Measurements from ENCODE around the gene ZC3H18. TPM values are rescaled to one million over a fixed set of nuclear protein-coding genes. Genes with fewer than 3 reads are reported as not detected.

The ZC3H18 gene
- 10 to 100 TPM; 32.6 to 42.2 (median 34.8) TPM for polyA plus RNA-seq (ENCODE audit: insufficient read length in 4 of 4)

DNA sequence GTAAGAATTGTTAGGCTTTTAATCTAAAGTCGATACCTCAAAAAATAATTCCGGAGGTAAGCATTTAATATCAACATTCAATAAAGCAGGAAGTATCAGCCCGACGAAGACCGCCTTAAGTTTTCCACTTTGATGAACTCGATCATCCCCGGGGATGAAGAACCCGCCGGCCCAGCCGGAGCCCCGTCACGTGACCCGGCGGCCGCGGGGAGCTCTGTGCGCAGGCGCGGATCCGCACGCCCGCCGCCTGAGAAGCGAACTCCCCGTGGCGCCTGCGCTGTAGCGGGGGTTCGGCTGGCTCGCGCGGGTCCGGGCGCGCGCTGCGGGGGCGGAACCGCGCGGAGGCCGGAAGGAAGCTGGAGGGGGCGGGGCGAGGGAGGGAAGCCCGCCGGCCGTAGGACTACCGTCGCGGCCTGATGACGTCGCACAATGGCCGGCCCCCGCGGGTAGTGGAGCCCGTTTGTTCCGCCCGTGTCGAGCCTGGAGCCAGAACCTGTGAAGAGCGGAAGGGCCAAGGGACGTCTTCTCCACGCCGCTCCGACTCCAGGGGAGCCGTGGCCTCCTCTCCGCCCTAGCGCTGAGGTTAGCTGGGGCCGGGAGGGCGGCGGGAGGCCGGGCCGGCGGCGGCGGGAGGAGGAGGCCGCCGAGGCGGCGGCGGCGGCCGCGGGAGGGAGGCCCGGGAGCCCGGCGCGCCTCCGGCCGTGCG is at the start of gene ZC3H18:
Gene ZC3H18, plus strand, starts transcription at position 419 of the 706 bp plus-strand sequence. CDS start 6,721 bp downstream, outside the sequence.
- DNase-seq (ENCODE audit: low read depth in 4 of 4, low spot score in 3 of 4) = peak; percentile 94 to 96 (median 95)

DNA sequence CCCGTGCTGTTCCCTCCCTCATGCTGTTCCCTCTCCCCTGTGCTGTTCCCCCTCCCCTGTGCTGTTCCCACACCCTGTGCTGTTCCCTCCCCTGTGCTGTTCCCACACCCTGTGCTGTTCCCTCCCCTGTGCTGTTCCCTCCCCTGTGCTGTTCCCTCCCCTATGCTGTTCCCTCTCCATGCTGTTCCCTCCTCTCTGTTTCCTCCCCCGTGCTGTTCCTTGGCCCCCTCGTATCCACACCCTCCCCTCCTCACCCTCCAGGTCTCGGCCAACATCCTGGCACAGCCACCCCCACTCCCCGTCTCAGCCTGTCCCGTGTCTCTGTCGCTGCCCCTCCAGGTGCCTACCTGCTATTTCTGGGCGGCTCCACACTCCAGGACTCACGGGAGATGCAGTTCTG is 48.5 kb upstream of the ZC3H18 start:
- DNase-seq (ENCODE audit: low read depth in 4 of 4, low spot score in 3 of 4) = no peak

DNA sequence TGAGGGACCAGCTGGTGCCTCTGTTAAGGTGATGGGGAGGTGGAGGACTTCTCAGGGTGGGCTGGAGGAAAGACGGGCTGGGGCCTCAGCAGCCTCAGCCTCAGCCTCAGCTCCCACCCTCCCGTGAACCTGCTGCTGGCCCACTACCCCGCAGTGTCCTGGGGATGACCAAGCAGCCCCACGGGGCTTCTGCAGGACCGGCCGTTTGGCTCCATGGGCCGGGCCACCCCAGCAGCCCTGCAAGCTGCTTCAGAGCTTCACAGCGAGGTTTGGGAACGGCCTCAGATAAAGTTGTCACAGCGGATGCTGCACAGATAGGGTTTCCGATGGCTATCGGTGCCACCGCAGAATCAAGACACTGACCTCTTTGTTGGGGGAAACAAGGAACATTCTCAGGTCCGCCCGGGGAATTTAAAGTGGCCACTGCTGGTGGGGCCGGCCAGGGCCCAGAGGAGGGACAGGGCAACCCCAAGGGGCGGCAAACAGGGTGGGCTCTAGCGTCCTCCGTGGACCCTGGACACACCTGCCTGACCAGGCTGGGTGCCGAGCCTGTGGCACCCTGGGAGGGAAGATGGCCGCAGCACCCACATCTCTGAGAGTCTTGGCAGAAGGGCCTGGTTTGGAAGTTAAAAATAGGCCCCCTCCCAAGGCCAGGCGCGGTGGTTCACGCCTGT is 47.8 kb upstream of the ZC3H18 start:
- DNase-seq (ENCODE audit: low read depth in 4 of 4, low spot score in 3 of 4) = no peak

DNA sequence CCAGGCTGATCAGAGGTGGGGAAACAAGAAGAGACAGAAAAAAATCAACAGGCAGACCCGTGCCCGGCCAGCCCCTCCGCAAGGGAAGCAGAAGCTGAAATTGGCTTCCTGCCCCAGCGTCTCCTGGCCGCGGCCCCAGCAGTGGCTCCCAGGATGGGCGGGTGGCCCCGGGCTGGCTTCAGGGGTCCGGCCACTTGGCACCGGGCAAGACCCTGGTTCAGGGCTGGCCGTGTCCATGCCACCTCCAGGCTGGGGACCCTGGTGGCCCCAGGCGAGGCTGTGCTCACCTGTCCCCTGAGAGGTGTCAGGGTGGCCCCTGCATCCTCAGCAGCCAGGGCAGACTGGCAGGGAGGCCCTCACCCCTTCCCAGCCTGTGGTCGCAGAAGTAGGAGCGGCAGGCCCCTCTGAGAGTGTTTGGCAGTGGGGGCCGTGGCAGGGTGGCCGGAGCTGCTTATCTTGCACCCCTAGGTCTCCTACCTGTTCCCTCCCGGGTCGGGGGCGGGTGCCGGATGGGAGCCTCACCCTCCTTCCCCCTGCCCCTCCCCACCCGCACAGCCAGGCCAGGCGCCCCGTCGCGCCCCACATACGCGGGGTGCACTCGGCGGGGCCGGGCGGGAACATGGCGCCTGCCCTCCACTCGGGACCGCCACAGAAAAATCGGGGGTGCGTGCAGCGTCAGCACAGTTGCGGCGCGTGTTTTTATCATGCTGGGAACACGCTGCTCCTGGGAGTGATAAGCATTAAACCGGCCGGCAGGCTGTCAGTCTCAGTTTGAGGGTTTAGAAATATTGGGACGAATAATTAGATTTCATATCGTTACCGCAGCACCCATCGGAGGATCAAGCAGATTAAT is 46.7 kb upstream of the ZC3H18 start:
- no peak for DNase-seq (ENCODE audit: low read depth in 4 of 4, low spot score in 3 of 4)

DNA sequence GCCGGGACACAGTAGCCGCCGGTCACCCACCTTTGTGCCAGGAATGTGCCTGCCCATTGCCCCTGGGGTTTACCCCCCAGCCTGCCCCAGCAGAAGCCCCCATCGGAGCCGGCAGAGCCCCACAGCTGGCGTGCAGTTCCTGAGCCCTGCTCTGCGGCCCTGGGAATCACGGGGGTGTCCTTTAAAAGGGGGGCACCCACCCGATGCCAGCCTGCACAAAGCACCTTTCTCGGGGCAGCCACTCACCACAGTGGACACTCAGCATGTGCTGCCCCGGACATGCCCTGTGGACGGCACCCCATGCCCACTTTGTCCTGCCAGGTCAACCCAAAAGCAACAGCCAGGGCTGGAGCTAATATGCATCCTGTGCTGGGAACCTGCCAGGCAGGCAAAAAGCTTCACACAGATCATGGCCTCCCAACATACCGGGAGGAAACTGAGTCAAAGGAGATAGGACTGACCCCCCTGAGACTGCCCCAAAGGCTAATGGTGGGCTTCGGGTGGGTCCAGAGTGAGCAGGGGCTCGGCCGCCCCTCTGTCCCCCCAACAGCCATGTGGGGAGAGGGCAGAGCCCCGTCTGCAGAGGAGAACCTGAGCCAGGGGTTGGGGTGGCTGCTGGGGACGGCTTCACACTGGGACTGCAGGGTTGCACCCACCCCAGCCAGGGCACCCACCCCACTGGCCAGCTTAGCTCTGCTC is 45.8 kb upstream of the ZC3H18 start:
- no peak for DNase-seq (ENCODE audit: low read depth in 4 of 4, low spot score in 3 of 4)

DNA sequence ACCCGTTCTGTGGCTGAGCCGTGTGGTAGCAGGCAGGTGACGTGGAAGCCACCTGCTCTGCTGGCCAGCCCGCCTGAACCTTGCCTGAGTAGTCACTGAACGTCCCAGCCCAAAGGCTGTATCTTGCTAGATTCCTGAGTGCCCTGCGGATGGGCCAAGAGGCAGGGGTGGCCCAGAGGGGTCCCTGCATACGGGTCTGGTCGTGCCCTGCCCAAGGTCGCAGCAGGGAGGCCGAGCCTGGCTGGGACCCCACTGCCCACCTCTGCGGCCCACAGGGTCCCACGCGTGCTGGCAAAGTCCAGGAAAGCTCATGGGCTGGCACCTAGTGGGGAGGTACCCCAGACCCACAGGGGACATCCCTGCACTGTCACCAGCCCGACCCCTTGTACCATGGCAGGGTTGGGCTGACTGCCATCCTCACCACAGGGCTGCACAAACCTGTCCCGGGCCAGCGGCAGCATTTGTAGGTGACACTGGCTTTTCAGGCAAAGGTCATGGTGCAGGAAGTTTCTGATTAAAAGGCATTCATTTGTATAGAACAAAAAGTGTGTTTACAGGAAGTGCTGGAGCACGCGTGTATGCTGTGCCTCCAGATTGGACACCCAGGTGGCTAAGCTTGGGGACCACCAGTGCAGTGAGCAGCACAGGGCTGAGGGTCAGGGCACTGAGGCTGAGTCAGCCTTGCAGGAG is 45.1 kb upstream of the ZC3H18 start:
- no peak for DNase-seq (ENCODE audit: low read depth in 4 of 4, low spot score in 3 of 4)

DNA sequence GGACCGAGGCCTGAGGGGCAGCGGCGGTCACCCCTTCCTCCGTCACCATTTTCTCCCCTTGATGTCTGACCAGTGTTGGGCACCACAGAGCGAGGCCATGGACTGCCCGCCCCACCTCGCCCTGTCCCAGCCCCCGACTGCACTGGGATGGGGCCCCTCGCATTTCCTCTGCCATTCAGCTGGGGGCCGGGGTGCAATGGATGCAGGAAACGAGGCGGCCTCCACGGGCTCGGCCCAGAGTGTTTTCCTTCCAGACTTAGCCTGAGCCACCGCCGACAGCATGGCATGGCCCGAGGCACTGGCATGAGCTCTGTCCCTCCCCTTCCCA is 44.6 kb upstream of the ZC3H18 start:
- no peak for DNase-seq (ENCODE audit: low read depth in 4 of 4, low spot score in 3 of 4)

DNA sequence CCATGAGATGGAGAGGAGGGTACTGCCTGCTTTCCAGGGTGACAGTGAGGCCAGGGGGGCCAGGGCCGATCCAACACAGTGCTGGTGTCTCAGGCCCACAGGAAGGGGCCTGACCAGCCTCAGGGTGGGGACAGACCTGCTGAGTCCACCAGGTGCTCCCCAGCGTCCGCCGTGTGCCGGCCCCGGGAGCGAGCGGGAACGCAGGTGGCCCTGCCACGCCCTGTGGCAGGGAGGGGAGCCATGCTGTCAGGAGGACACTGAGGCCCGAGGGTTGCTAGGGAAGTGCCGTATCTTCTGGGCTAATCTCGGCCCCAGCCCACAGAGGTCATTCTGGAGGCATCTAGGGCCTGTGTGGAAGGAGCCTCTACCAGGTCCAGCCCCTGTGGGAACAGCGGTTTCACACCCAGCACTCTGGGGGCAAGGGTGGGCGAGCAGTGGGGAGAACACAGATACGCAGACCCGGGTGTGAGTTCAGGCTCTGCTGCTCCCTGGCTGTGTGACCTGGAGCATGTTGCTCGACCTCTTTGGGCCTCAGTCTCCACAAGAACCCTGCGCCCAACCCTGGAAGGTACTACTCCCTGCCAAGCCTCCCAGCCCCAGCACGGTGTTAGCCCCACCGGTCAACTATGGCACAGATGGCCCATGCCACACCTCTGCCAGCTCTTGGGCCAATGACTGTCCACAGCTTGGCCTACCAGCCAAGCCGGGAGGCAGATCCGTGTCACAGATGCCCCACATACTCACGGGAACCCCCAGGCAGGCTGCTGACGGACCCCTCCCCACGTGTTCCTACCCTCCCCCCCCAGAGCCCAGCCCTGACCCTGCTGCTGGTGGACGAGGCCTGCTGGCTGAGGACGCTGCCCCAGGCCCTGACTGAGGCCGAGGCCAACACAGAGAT is 43.9 kb upstream of the ZC3H18 start:
- DNase-seq (ENCODE audit: low read depth in 4 of 4, low spot score in 3 of 4) = no peak

DNA sequence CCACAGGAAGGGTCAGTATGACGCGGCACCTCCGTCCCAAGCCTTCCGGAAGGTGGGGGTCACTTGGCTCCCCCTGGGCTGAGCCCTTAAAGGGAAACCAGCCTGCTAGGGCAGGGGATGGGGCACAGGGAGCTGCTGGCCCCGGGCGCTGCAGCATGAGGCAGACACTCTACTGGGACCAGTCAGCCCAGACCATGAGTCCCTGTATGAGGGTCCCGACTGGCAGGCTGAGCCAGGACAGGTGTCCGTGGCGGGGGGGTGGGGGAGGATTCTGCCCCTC is 43.4 kb upstream of the ZC3H18 start:
- no peak for DNase-seq (ENCODE audit: low read depth in 4 of 4, low spot score in 3 of 4)

DNA sequence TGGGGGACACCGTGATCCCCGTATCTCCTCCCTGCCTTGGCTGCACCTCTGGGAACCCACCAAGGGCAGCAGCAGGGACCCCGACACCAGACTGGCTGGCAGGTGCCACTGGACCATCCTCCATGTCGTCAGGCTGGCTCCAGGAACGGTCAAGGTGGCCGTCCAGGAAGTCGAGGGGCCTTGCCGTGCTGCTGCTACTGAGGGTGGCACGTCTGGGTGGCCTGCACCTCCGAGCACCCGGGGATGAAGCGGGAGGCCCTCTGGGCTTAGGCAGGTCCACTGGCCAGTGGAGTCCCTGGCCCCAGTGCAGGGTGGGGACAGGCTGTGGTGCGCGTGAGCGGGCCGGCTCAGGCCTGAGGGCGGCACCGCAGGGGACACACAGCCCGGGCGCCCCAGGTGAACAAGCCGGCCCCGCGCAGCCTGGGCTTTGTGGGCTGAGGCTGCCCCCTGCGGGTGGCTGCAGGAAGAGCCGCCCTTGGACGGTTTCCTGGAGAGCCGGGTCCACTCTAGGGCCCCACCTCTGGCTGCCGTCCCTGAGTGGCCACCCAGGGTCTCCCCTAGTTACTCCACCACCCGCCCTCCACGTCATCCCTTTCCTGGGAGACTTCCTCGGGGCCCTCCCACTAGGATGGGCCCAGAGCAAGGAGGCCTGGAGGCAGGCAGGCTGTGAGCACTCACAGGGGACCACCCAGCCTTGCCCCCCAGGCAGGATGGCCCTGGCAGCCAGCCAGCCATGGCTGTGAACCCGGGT is 42.8 kb upstream of the ZC3H18 start:
- peak in 1 of 4 donors; percentile 56 for DNase-seq (ENCODE audit: low read depth in 4 of 4, low spot score in 3 of 4)

DNA sequence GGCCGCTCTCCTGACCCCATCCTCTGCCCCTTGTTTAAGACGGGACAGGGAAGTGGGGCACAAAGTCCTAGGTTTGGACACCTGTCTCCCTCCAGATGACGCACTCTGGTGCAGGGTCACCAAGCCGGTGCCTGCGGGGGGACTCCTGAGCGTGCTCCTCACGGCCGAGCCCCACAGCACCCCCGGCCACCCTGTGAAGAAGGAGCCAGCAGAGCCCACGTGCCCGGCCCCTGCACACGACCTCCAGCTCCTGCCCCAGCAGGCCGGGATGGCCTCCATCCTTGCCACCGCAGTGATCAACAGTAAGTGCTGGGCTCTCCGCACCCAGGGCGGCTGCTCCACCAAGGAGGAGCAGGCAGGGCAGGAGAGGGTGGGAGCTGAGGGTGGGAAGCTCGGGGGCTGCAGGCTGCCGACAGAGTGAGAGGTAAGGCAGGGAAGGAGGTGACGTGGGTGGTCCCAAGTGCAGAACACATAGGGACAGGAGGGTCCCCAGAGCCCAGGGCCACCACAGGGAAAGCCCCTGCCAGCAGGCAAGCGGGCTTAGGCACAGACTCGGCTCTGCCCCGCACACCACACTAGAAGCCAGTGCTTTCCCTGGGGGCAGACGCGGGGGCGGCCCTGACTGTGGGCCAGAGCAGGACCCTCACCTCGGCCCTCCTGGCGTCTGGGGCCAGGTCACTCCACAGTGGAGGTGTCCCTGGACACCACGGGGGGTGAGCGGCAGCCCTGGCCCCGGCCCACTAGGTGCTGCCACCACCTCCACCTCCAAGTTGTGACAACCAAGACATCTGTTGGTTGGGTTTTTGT is 42.1 kb upstream of the ZC3H18 start:
- no peak for DNase-seq (ENCODE audit: low read depth in 4 of 4, low spot score in 3 of 4)

DNA sequence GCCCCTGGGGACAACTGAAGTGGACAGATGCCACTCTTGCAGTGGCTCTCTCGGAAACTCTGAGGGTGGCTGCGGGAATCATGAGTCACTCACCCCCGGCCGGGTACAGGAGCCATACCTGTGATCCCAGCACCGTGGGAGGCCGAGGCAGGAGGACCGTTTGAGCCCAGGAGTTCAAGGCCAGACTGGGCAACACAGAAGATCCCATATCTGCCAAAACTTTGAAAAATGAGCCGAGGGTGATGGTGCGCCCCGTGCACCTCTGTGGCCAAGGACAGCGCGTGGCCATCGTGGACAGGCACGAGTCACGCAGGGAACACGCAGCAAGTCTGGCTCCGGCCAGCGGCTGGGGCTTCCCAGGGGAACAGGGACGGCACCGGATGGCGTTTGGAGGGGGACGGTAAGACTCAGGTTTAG is 41.3 kb upstream of the ZC3H18 start:
- no peak for DNase-seq (ENCODE audit: low read depth in 4 of 4, low spot score in 3 of 4)

DNA sequence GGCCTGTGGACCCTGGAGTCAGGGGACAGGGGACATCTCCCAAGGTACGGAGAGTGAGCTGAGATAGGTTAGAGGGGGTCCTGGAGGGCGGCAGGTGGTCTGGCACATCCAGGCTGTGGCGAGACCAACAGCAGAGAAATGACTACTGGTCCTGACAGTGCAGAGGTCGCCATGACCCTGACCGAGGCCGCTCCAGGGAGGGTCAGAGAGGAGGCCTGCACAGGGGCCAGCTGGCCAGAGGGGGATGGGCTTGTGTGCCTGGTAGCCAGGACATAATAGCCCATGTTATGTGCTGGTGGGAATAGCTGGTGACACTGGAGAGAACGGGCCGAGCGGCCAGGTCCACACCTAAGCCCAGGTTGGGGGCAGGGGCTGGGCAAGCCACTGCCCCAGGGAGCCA is 40.6 kb upstream of the ZC3H18 start:
- DNase-seq (ENCODE audit: low read depth in 4 of 4, low spot score in 3 of 4) = no peak

DNA sequence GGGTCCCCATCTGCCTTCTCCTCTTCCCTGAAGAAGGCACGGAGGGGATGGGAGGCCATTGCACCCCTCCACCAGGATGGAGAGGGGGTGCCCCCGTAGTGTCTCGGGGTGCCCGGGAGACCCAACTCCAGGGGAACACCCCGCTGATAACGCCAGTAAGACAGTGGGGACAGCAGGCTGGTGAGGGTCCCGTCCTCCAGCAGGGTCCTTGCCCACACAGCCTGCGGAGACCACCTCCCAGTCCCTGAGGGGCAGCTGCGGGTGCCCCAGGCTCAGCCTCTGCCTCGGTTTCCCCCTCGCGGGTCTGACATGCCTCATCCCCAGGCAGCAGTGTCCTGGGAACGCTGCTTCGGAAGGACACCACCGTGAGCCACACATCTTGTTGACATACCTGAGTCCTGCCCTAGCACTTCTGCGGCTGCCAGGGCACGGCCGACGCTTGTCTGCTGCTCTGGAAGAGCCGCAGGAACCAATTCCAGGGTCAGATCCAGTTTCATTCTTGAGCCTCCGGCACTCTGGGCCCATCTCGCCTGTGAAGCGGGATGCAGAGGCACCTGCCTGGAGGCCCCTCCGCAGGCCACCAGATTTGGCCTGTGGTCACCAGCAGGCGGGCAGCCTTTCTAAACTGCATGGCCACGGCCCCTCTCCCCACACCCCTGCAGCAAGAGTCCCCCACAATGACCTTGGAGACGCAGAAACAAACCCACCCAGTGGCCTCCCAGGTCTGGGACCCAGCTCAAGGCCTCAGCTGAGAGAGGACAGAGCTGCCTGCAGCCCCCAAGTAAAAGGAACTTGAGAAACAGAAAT is 39.9 kb upstream of the ZC3H18 start:
- no peak for DNase-seq (ENCODE audit: low read depth in 4 of 4, low spot score in 3 of 4)

DNA sequence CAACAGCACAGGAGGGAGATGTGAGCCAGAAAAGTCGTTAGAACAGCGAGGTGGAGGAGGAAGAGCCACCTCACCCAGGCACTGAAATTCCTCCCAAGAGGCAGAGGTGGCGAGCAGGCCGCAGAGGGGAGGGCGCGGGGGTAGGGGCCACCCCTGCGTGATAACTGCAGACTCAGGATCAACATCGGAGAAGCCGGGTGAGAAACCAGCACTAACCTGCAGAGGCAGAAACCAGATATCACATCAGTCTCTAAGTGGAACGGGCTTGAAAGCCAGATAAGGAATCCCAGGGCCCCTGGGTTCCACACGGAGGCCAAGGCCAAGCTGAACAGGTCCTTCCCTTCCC is 39.4 kb upstream of the ZC3H18 start:
- DNase-seq (ENCODE audit: low read depth in 4 of 4, low spot score in 3 of 4) = no peak

DNA sequence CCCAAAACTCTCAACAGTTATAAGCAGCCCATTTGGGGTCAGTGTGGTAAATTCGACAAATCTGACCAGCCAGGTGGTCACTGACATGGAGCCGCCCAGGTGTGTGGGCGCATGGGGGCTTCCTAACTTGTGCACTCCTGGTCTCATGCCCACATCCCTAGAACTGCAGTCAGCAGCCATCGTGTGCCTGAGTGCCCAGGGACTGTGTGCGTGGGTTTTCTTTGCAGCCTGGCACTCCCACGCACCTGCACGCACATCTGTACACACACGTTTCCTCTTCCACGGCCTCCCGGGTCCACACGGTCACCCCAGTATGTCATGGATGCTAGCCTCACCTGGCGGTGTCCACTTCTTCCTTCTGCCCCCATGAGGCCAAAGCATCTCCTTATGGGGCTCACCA is 38.9 kb upstream of the ZC3H18 start:
- DNase-seq (ENCODE audit: low read depth in 4 of 4, low spot score in 3 of 4) = no peak

DNA sequence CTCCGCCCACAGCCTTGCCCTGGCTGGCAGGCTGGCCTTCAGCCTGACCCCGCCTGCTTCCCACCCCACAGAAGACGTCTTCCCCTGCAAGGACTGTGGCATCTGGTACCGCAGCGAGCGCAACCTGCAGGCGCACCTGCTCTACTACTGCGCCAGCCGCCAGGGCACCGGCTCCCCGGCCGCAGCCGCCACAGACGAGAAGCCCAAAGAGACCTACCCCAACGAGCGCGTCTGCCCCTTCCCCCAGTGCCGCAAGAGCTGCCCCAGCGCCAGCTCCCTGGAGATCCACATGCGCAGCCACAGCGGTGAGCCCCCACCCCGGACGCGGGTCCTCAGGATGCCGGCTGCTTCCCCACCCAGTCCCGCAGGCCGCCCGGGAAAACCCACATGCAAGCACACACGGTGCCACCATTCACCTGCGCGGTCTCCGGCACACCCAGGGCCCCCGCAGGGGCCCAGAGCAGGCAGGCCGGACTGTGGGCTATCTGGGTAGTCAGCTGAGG is 38.2 kb upstream of the ZC3H18 start:
- no peak for DNase-seq (ENCODE audit: low read depth in 4 of 4, low spot score in 3 of 4)

Data from right renal pelvis (tissue), 4 donors.